ENCODE results near the gene ATF6. TPM values are rescaled to one million over a fixed set of nuclear protein-coding genes. Genes with fewer than 3 reads are reported as not detected.

Gene ATF6
- total RNA-seq, 1 donor from 2014 or later, result 29.6 TPM

DNA sequence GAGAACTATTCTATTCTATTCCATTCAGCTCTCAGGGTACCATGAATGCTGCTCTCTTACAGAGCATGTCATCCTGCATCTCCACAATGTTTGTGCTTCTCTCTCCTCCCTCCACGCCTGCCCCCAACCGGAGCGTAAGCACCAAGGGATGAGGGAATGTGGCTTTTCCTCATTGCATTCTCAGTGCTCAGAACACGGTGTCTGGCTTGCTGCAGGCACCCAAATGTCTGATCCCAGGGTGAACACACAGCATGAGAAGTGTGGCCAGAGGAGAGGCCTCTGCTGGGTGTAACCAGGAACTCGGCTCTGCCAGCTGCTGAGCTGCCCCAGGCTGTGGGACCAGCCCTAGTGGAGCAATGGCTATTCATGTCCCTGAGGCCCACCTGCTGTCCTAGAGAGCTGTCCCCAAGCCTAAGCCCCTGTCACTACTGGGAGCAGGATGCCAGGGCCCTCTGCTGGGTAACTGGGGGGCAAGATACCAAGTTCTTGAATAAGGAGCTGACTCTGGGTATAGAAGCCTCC is 219.2 kb downstream of the ATF6 start:
- H3K4me1 Mint-ChIP-seq (ENCODE audit: low read depth), result no peaks in the 10 kb centered on the region
- H3K4me3 Mint-ChIP-seq (ENCODE audit: low read depth), result no peak overlapping the region
- peaks cover 5% of the 10 kb centered on the region for H3K27me3 Mint-ChIP-seq (ENCODE audit: low read depth)
- no peak for DNase-seq (ENCODE audit: low spot score)
- H3K36me3 Mint-ChIP-seq (ENCODE audit: low read depth), result no peaks in the 10 kb centered on the region
- H3K9me3 Mint-ChIP-seq, result peaks cover 8% of the 10 kb centered on the region
- H3K27ac Mint-ChIP-seq, result no peak overlapping the region
- intact Hi-C loops (cut with micrococcal nuclease), result no loop called here

- peaks cover 9% of the 10 kb centered on the region for H3K27me3 Mint-ChIP-seq (ENCODE audit: low read depth)
- DNase-seq (ENCODE audit: low spot score), result no peak
- no peaks in the 10 kb centered on the region for H3K36me3 Mint-ChIP-seq (ENCODE audit: low read depth)
- no peak overlapping the region for H3K4me3 Mint-ChIP-seq (ENCODE audit: low read depth)
- no peak overlapping the region for H3K27ac Mint-ChIP-seq
- no peaks in the 10 kb centered on the region for H3K4me1 Mint-ChIP-seq (ENCODE audit: low read depth)
- intact Hi-C loops (cut with micrococcal nuclease), result no loop called here
- H3K9me3 Mint-ChIP-seq, result peaks cover 8% of the 10 kb centered on the region
Measured at GRCh38 chr1:161986328-161986727, 220.2 kb downstream of the ATF6 start.

- DNase-seq (ENCODE audit: low spot score), result no peak
- peaks cover 9% of the 10 kb centered on the region for H3K27me3 Mint-ChIP-seq (ENCODE audit: low read depth)
Measured at GRCh38 chr1:161987303-161987702, 221.2 kb downstream of the ATF6 start.

DNA sequence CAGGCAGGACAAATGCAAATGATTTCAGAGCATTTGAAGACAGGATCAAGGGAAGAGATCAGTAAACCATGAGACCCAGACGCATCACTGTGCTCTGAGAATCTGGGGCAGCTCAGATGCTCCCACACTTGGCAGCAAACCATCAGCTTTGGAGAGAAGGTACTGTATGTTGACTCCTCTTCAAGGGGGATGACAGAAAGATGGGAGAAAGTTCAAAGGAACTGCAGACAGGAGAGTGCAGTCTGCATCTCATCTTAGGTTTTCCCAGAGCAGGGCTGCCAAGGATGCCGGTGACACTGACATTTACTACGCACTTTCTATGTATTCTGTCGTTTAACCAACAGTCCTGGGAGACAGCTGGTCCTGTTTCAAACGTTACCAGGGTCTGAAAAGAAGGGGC is 221.8 kb downstream of the ATF6 start:
- Mint-ChIP-seq H3K4me1 (ENCODE audit: low read depth) (no peaks in the 10 kb centered on the region), H3K27ac (no peak overlapping the region), H3K27me3 (ENCODE audit: low read depth) (peaks cover 8% of the 10 kb centered on the region), H3K4me3 (ENCODE audit: low read depth) (no peak overlapping the region), H3K36me3 (ENCODE audit: low read depth) (no peaks in the 10 kb centered on the region), H3K9me3 (peaks cover 8% of the 10 kb centered on the region)
- intact Hi-C loops (cut with micrococcal nuclease), result no loop called here
- no peak for DNase-seq (ENCODE audit: low spot score)

More at GRCh38 chr1:161987303-161987702, 221.2 kb downstream of the ATF6 start:
- no peaks in the 10 kb centered on the region for H3K4me1 Mint-ChIP-seq (ENCODE audit: low read depth)
- H3K9me3 Mint-ChIP-seq, result peaks cover 8% of the 10 kb centered on the region
- intact Hi-C loops (cut with micrococcal nuclease), result no loop called here
- no peaks in the 10 kb centered on the region for H3K36me3 Mint-ChIP-seq (ENCODE audit: low read depth)
- no peak overlapping the region for H3K4me3 Mint-ChIP-seq (ENCODE audit: low read depth)
- H3K27ac Mint-ChIP-seq, result no peak overlapping the region

DNA sequence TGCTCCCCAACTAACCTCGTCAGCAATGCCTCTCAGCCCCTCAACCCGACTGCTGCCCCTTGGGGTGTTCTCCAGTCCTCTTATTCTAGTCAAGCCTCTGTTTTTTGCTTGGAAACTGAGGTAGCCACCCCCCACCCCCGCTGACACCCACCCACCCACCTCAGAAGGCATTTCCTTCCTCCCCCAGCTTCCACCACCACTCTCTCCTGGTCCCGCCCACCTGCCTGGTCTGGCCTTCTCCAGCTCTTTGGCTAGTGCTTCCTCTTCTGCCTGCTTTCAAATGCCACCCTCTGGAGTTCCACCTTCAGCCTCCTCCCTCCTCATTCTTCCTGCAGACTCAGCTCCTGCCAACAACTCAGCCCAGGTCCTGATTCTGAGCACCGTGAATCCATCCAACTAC is 222.3 kb downstream of the ATF6 start:
- Mint-ChIP-seq H3K36me3 (ENCODE audit: low read depth) (no peaks in the 10 kb centered on the region), H3K9me3 (peaks cover 8% of the 10 kb centered on the region), H3K4me1 (ENCODE audit: low read depth) (no peaks in the 10 kb centered on the region), H3K27me3 (ENCODE audit: low read depth) (peaks cover 8% of the 10 kb centered on the region), H3K4me3 (ENCODE audit: low read depth) (no peak overlapping the region), H3K27ac (no peak overlapping the region)
- intact Hi-C loops (cut with micrococcal nuclease), result no loop called here
- DNase-seq (ENCODE audit: low spot score), result no peak

- Mint-ChIP-seq H3K4me1 (ENCODE audit: low read depth) (no peaks in the 10 kb centered on the region), H3K36me3 (ENCODE audit: low read depth) (no peaks in the 10 kb centered on the region), H3K27me3 (ENCODE audit: low read depth) (peaks cover 8% of the 10 kb centered on the region), H3K9me3 (peaks cover 8% of the 10 kb centered on the region), H3K4me3 (ENCODE audit: low read depth) (no peak overlapping the region), H3K27ac (no peak overlapping the region)
- intact Hi-C loops (cut with micrococcal nuclease), result no loop called here
- DNase-seq (ENCODE audit: low spot score), result no peak
Measured at GRCh38 chr1:161989108-161989507, 223.0 kb downstream of the ATF6 start.

DNA sequence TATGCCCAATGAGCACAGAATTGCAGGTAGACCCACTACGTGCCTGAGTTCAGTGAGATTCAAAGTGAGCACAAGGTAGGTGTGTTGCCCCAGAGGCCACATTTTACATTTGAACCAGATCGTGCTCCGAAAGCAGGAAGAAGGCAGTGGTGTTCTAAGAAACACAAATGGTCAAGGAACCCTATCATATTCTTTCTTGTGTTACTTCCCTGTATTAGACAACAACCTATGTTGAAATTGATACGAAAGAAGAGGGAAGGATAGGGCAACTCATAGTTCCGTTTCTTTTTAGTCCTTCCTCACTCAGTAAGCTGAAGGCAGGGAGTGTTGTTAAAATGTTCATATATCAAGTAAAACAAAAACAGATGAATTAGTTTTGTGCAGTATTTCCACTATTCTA is 223.7 kb downstream of the ATF6 start:
- H3K36me3 Mint-ChIP-seq (ENCODE audit: low read depth), result no peaks in the 10 kb centered on the region
- no peak overlapping the region for H3K4me3 Mint-ChIP-seq (ENCODE audit: low read depth)
- no peak for DNase-seq (ENCODE audit: low spot score)
- intact Hi-C loops (cut with micrococcal nuclease), result no loop called here
- no peaks in the 10 kb centered on the region for H3K4me1 Mint-ChIP-seq (ENCODE audit: low read depth)
- no peak overlapping the region for H3K27ac Mint-ChIP-seq
- peaks cover 8% of the 10 kb centered on the region for H3K9me3 Mint-ChIP-seq
- H3K27me3 Mint-ChIP-seq (ENCODE audit: low read depth), result peaks cover 8% of the 10 kb centered on the region

- Mint-ChIP-seq H3K4me1 (ENCODE audit: low read depth) (no peaks in the 10 kb centered on the region), H3K36me3 (ENCODE audit: low read depth) (no peaks in the 10 kb centered on the region), H3K9me3 (no peaks in the 10 kb centered on the region), H3K4me3 (ENCODE audit: low read depth) (no peak overlapping the region), H3K27ac (no peak overlapping the region), H3K27me3 (ENCODE audit: low read depth) (peaks cover 8% of the 10 kb centered on the region)
- no peak for DNase-seq (ENCODE audit: low spot score)
- intact Hi-C loops (cut with micrococcal nuclease), result no loop called here
Measured at GRCh38 chr1:161993576-161993975, 227.5 kb downstream of the ATF6 start.

DNA sequence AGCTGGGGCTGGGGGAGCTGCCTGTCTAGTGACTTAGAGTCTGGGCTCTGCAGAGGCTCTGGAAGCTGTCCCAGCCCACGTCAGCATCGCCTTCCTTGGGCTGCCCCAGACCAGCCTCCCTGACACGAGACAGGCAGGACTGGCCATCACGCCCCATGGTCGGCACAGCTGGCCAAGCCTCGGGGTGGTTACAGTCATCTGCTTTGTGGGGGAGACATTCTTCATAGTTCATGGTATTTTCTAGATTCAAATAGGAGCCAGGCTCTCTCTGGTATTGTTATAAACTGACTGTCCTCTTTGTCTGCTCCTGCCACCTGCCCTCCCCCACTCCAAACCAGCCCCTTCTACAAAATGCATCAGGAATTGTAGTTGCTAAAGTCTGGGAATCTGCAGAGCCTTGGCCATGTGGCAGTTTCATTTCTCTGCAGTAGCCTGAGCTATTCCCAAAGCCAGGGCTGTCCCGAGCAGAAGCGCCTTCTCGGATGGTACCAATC is 228.1 kb downstream of the ATF6 start:
- Mint-ChIP-seq H3K27me3 (ENCODE audit: low read depth) (peaks cover 6% of the 10 kb centered on the region), H3K36me3 (ENCODE audit: low read depth) (no peaks in the 10 kb centered on the region)

GRCh38 chr1:161997152-161997551 is 231.0 kb downstream of the ATF6 start:
- Mint-ChIP-seq H3K9me3 (no peaks in the 10 kb centered on the region), H3K27me3 (ENCODE audit: low read depth) (no peaks in the 10 kb centered on the region), H3K27ac (no peak overlapping the region), H3K36me3 (ENCODE audit: low read depth) (no peaks in the 10 kb centered on the region), H3K4me3 (ENCODE audit: low read depth) (no peak overlapping the region), H3K4me1 (ENCODE audit: low read depth) (no peaks in the 10 kb centered on the region)
- intact Hi-C loops (cut with micrococcal nuclease), result no loop called here
- no peak for DNase-seq (ENCODE audit: low spot score)

More for the DNA sequence above, 228.1 kb downstream of the ATF6 start:
- intact Hi-C loops (cut with micrococcal nuclease), result no loop called here
- H3K4me3 Mint-ChIP-seq (ENCODE audit: low read depth), result no peak overlapping the region
- no peak for DNase-seq (ENCODE audit: low spot score)
- H3K27ac Mint-ChIP-seq, result no peak overlapping the region
- no peaks in the 10 kb centered on the region for H3K9me3 Mint-ChIP-seq
- H3K4me1 Mint-ChIP-seq (ENCODE audit: low read depth), result no peaks in the 10 kb centered on the region

GRCh38 chr1:161998811-161999210 is 232.7 kb downstream of the ATF6 start:
- intact Hi-C loops (cut with micrococcal nuclease), result no loop called here
- Mint-ChIP-seq H3K9me3 (no peaks in the 10 kb centered on the region), H3K4me3 (ENCODE audit: low read depth) (no peak overlapping the region), H3K27me3 (ENCODE audit: low read depth) (peaks cover 2% of the 10 kb centered on the region), H3K27ac (no peak overlapping the region), H3K36me3 (ENCODE audit: low read depth) (no peaks in the 10 kb centered on the region), H3K4me1 (ENCODE audit: low read depth) (peaks cover 3% of the 10 kb centered on the region)
- no peak for DNase-seq (ENCODE audit: low spot score)

GRCh38 chr1:161999301-162000052 is 233.4 kb downstream of the ATF6 start:
- Mint-ChIP-seq H3K27me3 (ENCODE audit: low read depth) (peaks cover 2% of the 10 kb centered on the region), H3K4me3 (ENCODE audit: low read depth) (no peak overlapping the region), H3K4me1 (ENCODE audit: low read depth) (peaks cover 5% of the 10 kb centered on the region), H3K27ac (no peak overlapping the region), H3K36me3 (ENCODE audit: low read depth) (no peaks in the 10 kb centered on the region), H3K9me3 (no peaks in the 10 kb centered on the region)
- intact Hi-C loops (cut with micrococcal nuclease), result no loop called here
- DNase-seq (ENCODE audit: low spot score), result no peak

GRCh38 chr1:162000053-162000420 is 233.9 kb downstream of the ATF6 start:
- H3K27ac Mint-ChIP-seq, result no peak overlapping the region
- peaks cover 2% of the 10 kb centered on the region for H3K27me3 Mint-ChIP-seq (ENCODE audit: low read depth)
- H3K4me3 Mint-ChIP-seq (ENCODE audit: low read depth), result no peak overlapping the region
- H3K4me1 Mint-ChIP-seq (ENCODE audit: low read depth), result peaks cover 6% of the 10 kb centered on the region
- intact Hi-C loops (cut with micrococcal nuclease), result no loop called here
- DNase-seq (ENCODE audit: low spot score), result no peak
- no peaks in the 10 kb centered on the region for H3K9me3 Mint-ChIP-seq
- H3K36me3 Mint-ChIP-seq (ENCODE audit: low read depth), result no peaks in the 10 kb centered on the region
